ENCODE results near the gene TMC6. TPM values are rescaled to one million over a fixed set of nuclear protein-coding genes. Genes with fewer than 3 reads are reported as not detected.

TMC6 gene
- total and polyA plus RNA-seq, 7 experiments from 2014 or later, result 165 to 808 (median 701) TPM

- H3K36me3 Mint-ChIP-seq, result peaks cover 21 to 50% (median 31%) of the 10 kb centered on the region in 5 donors
- H3K27me3 Mint-ChIP-seq, result no peaks in the 10 kb centered on the region
- ATAC-seq (no peak), DNase-seq (no peak)
- ChIA-PET POLR2A (no interaction called here), CTCF (interaction anchor here (1.0 to 1.4 kb wide), 2 partner anchors 9 to 34 kb away, joined by 3 to 4 read pairs; no protein-coding TSS in a partner anchor)
- Histone ChIP-seq H3K4me3 (ENCODE audit: low read length) (no peak overlapping the region), H3K9me3 (ENCODE audit: control insufficient read depth in 2 of 3, low read length in 3 of 3) (no peaks in the 10 kb centered on the region), H3K36me3 (ENCODE audit: control insufficient read depth in 2 of 3, insufficient read depth in 3 of 3, low read length in 3 of 3) (peaks cover 27 to 89% (median 39%) of the 10 kb centered on the region in 3 experiments), H3K27me3 (ENCODE audit: control insufficient read depth in 2 of 2, insufficient read depth in 2 of 2, low read length in 2 of 2) (no peaks in the 10 kb centered on the region), H3K27ac (ENCODE audit: low read depth, low read length) (no peak overlapping the region), H3K4me1 (ENCODE audit: control insufficient read depth in 2 of 2, insufficient read depth in 2 of 2, low read length in 2 of 2) (no peaks in the 10 kb centered on the region)
- H3K27ac Mint-ChIP-seq, result peak overlapping the region in 7 of 9 donors; percentile 19 to 83 (median 63)
- H3K4me3 Mint-ChIP-seq, result no peak overlapping the region
- intact Hi-C loops (cut with micrococcal nuclease), result no loop called here
- peaks cover 0 to 4% (median 0%) of the 10 kb centered on the region in 11 donors for H3K9me3 Mint-ChIP-seq
- H3K4me1 Mint-ChIP-seq, result peaks cover 0 to 5% (median 0%) of the 10 kb centered on the region in 7 donors
These were observed 27.0 kb downstream of the TMC6 start for GRCh38 chr17:78101542-78101941.

- Histone ChIP-seq H3K27me3 (ENCODE audit: control insufficient read depth in 2 of 2, insufficient read depth in 2 of 2, low read length in 2 of 2) (no peaks in the 10 kb centered on the region), H3K36me3 (ENCODE audit: control insufficient read depth in 2 of 3, insufficient read depth in 3 of 3, low read length in 3 of 3) (peaks cover 27 to 93% (median 41%) of the 10 kb centered on the region in 3 experiments), H3K9me3 (ENCODE audit: control insufficient read depth in 2 of 3, low read length in 3 of 3) (no peaks in the 10 kb centered on the region), H3K4me3 (ENCODE audit: low read length) (no peak overlapping the region), H3K4me1 (ENCODE audit: control insufficient read depth in 2 of 2, insufficient read depth in 2 of 2, low read length in 2 of 2) (no peaks in the 10 kb centered on the region), H3K27ac (ENCODE audit: low read depth, low read length) (no peak overlapping the region)
- Mint-ChIP-seq H3K27me3 (no peaks in the 10 kb centered on the region), H3K4me1 (peaks cover 0 to 5% (median 0%) of the 10 kb centered on the region in 7 donors), H3K36me3 (peaks cover 21 to 54% (median 33%) of the 10 kb centered on the region in 5 donors), H3K27ac (peak overlapping the region in 4 of 9 donors; percentile 19 to 80 (median 60)), H3K4me3 (no peak overlapping the region), H3K9me3 (peaks cover 0 to 4% (median 0%) of the 10 kb centered on the region in 11 donors)
- intact Hi-C loops (cut with micrococcal nuclease), result no loop called here
- ChIA-PET POLR2A (no interaction called here), CTCF (interaction anchor here (1.0 to 1.4 kb wide), 2 partner anchors 9 to 35 kb away, joined by 3 to 4 read pairs; no protein-coding TSS in a partner anchor)
- ATAC-seq (no peak), DNase-seq (no peak)
These were observed 27.4 kb downstream of the TMC6 start for GRCh38 chr17:78101112-78101511.

GRCh38 chr17:78096093-78096492, 32.5 kb downstream of the TMC6 start:
- H3K27ac ChIP-seq (ENCODE audit: low read depth, low read length), result no peak overlapping the region
- peaks cover 46 to 96% (median 48%) of the 10 kb centered on the region in 3 experiments for H3K36me3 ChIP-seq (ENCODE audit: control insufficient read depth in 2 of 3, insufficient read depth in 3 of 3, low read length in 3 of 3)
- Mint-ChIP-seq H3K27me3 (no peaks in the 10 kb centered on the region), H3K9me3 (peaks cover 0 to under 1% (median 0%) of the 10 kb centered on the region in 11 donors), H3K4me3 (no peak overlapping the region), H3K4me1 (peaks cover 0 to 3% (median 0%) of the 10 kb centered on the region in 7 donors), H3K36me3 (peaks cover 14 to 74% (median 32%) of the 10 kb centered on the region in 5 donors), H3K27ac (peak overlapping the region in 2 of 9 donors; percentile 33 to 67)
- DNase-seq, result no peak
- H3K4me3 ChIP-seq (ENCODE audit: low read length), result no peak overlapping the region
- no peaks in the 10 kb centered on the region for H3K4me1 ChIP-seq (ENCODE audit: control insufficient read depth in 2 of 2, insufficient read depth in 2 of 2, low read length in 2 of 2)
- ChIA-PET POLR2A (interaction anchor here (1.7 kb wide), 1 partner anchor 44 kb away, joined by 4 read pairs; no protein-coding TSS in a partner anchor), CTCF (interaction anchor here (1.9 kb wide), 1 partner anchor 11 kb away, joined by 6 read pairs; no protein-coding TSS in a partner anchor)
- no peak for ATAC-seq
- no peaks in the 10 kb centered on the region for H3K9me3 ChIP-seq (ENCODE audit: control insufficient read depth in 2 of 3, low read length in 3 of 3)
- no peaks in the 10 kb centered on the region for H3K27me3 ChIP-seq (ENCODE audit: control insufficient read depth in 2 of 2, insufficient read depth in 2 of 2, low read length in 2 of 2)
- intact Hi-C loops (cut with micrococcal nuclease), result no loop called here

- Mint-ChIP-seq H3K4me1 (peaks cover 0 to 3% (median 0%) of the 10 kb centered on the region in 7 donors), H3K9me3 (no peaks in the 10 kb centered on the region), H3K27ac (peak overlapping the region in 2 of 9 donors; percentile 41 to 77), H3K27me3 (no peaks in the 10 kb centered on the region), H3K4me3 (no peak overlapping the region), H3K36me3 (peaks cover 13 to 79% (median 36%) of the 10 kb centered on the region in 5 donors)
- intact Hi-C loops (cut with micrococcal nuclease), result no loop called here
- Histone ChIP-seq H3K27ac (ENCODE audit: low read depth, low read length) (no peak overlapping the region), H3K36me3 (ENCODE audit: control insufficient read depth in 2 of 3, insufficient read depth in 3 of 3, low read length in 3 of 3) (peaks cover 55 to 97% (median 56%) of the 10 kb centered on the region in 3 experiments), H3K4me1 (ENCODE audit: control insufficient read depth in 2 of 2, insufficient read depth in 2 of 2, low read length in 2 of 2) (no peaks in the 10 kb centered on the region), H3K4me3 (ENCODE audit: low read length) (no peak overlapping the region), H3K9me3 (ENCODE audit: control insufficient read depth in 2 of 3, low read length in 3 of 3) (no peaks in the 10 kb centered on the region), H3K27me3 (ENCODE audit: control insufficient read depth in 2 of 2, insufficient read depth in 2 of 2, low read length in 2 of 2) (no peaks in the 10 kb centered on the region)
- POLR2A ChIA-PET, result interaction anchor here (0.8 kb wide), 1 partner anchor 21 kb away, joined by 3 read pairs; no protein-coding TSS in a partner anchor
- ATAC-seq, result no peak
- DNase-seq, result no peak
- CTCF ChIA-PET, result interaction anchor here (1.9 kb wide), 1 partner anchor 10 kb away, joined by 6 read pairs; no protein-coding TSS in a partner anchor
These were observed 33.5 kb downstream of the TMC6 start for GRCh38 chr17:78095035-78095434.

- no peaks in the 10 kb centered on the region for H3K9me3 Mint-ChIP-seq
- ChIA-PET CTCF (no interaction called here), POLR2A (interaction anchor here (0.9 kb wide), 1 partner anchor 16 kb away, joined by 3 read pairs; no protein-coding TSS in a partner anchor)
- ATAC-seq (no peak), DNase-seq (no peak)
- H3K4me1 ChIP-seq (ENCODE audit: control insufficient read depth in 2 of 2, insufficient read depth in 2 of 2, low read length in 2 of 2), result no peaks in the 10 kb centered on the region
- H3K4me3 ChIP-seq (ENCODE audit: low read length), result no peak overlapping the region
- H3K27me3 ChIP-seq (ENCODE audit: control insufficient read depth in 2 of 2, insufficient read depth in 2 of 2, low read length in 2 of 2), result no peaks in the 10 kb centered on the region
- intact Hi-C loops (cut with micrococcal nuclease), result no loop called here
- H3K36me3 Mint-ChIP-seq, result peaks cover 7 to 67% (median 26%) of the 10 kb centered on the region in 5 donors
- no peaks in the 10 kb centered on the region for H3K27me3 Mint-ChIP-seq
- peaks cover 53 to 92% (median 56%) of the 10 kb centered on the region in 3 experiments for H3K36me3 ChIP-seq (ENCODE audit: control insufficient read depth in 2 of 3, insufficient read depth in 3 of 3, low read length in 3 of 3)
- H3K27ac Mint-ChIP-seq, result peak overlapping the region in 2 of 9 donors; percentile 52 to 58
- no peak overlapping the region for H3K27ac ChIP-seq (ENCODE audit: low read depth, low read length)
- H3K9me3 ChIP-seq (ENCODE audit: control insufficient read depth in 2 of 3, low read length in 3 of 3), result no peaks in the 10 kb centered on the region
- H3K4me3 Mint-ChIP-seq, result no peak overlapping the region
- peaks cover 0 to 6% (median 4%) of the 10 kb centered on the region in 7 donors for H3K4me1 Mint-ChIP-seq
These were observed 35.7 kb downstream of the TMC6 start for GRCh38 chr17:78092794-78093324.

GRCh38 chr17:78089576-78090281, 38.8 kb downstream of the TMC6 start:
- Mint-ChIP-seq H3K27ac (peak overlapping the region in 8 of 9 donors; percentile 31 to 86 (median 78)), H3K9me3 (peaks cover 0 to 1% (median 0%) of the 10 kb centered on the region in 11 donors), H3K27me3 (no peaks in the 10 kb centered on the region), H3K4me1 (peaks cover 0 to 8% (median 4%) of the 10 kb centered on the region in 7 donors), H3K4me3 (peak overlapping the region in 1 of 10 donors; percentile 3), H3K36me3 (peaks cover 3 to 63% (median 29%) of the 10 kb centered on the region in 5 donors)
- intact Hi-C loops (cut with micrococcal nuclease), result loop anchor here (5.0 to 10.0 kb wide), 2 partner anchors 67 to 335 kb away; no protein-coding TSS in a partner anchor
- Histone ChIP-seq H3K4me3 (ENCODE audit: low read length) (no peak overlapping the region), H3K4me1 (ENCODE audit: control insufficient read depth in 2 of 2, insufficient read depth in 2 of 2, low read length in 2 of 2) (no peaks in the 10 kb centered on the region), H3K27ac (ENCODE audit: low read depth, low read length) (peak overlapping the region; percentile 11), H3K36me3 (ENCODE audit: control insufficient read depth in 2 of 3, insufficient read depth in 3 of 3, low read length in 3 of 3) (peaks cover 42 to 86% (median 43%) of the 10 kb centered on the region in 3 experiments), H3K27me3 (ENCODE audit: control insufficient read depth in 2 of 2, insufficient read depth in 2 of 2, low read length in 2 of 2) (no peaks in the 10 kb centered on the region), H3K9me3 (ENCODE audit: control insufficient read depth in 2 of 3, low read length in 3 of 3) (no peaks in the 10 kb centered on the region)
- ATAC-seq (peak; percentile 40), DNase-seq (no peak)
- ChIA-PET POLR2A (interaction anchor here (0.7 to 0.8 kb wide), 2 partner anchors 116 to 645 kb away, joined by 3 to 4 read pairs; no protein-coding TSS in a partner anchor), CTCF (interaction anchor here (1.4 kb wide), 1 partner anchor 46 kb away, joined by 3 read pairs; no protein-coding TSS in a partner anchor)
